ENCODE results near the gene ZNF774.

- TF ChIP-seq POLR2A (IDR thresholded peaks at IDR 0.05) (no peak), CTCF (IDR thresholded peaks at IDR 0.05) (no peak)
Measured at GRCh38 chr15:90318591-90318990, 33.5 kb upstream of the ZNF774 start.

Data from uterus (tissue), 2 donors.